GM18870 (cell line): ENCODE results near the gene ZSCAN20.

Experiments used
- ATAC-seq: cut with Tn5 transposase; IDR thresholded peaks from one replicate; pipeline ENCODE4 v1.9.1; 2021; ENCODE audit warnings: moderate library complexity; ENCODE audit not compliant: unreplicated experiment

The ZSCAN20 gene

GRCh38 chr1:33527934-33528333 is 55.5 kb downstream of the ZSCAN20 start:
- ATAC-seq = no peak

GRCh38 chr1:33529957-33530356 is 57.5 kb downstream of the ZSCAN20 start:
- no peak for ATAC-seq

GRCh38 chr1:33532250-33532649 is 59.8 kb downstream of the ZSCAN20 start:
- ATAC-seq = no peak

GRCh38 chr1:33532936-33533335 is 60.5 kb downstream of the ZSCAN20 start:
- no peak for ATAC-seq

DNA sequence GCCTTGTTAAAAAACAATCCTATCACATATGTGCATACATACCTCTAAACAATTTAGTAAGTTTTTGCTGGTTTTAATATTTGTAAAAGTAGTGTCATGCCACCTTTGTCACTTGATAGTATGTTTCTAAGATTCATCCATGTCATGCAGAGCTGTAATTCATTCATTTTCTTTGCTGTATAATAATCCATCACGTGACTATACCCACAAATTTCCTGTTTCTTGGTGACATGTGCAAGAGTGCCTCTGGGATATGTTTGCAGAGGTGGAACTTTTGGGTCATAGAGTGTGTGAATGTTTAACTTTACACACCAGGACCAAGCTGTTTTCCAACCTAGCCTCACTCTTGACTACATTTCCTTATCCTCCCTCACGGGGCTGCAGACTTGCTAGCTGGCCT is 62.9 kb downstream of the ZSCAN20 start:
- no peak for ATAC-seq

GRCh38 chr1:33537885-33538284 is 65.4 kb downstream of the ZSCAN20 start:
- no peak for ATAC-seq

- no peak for ATAC-seq
Measured at GRCh38 chr1:33541966-33542365, 69.5 kb downstream of the ZSCAN20 start.
